ENCODE results near the gene PTF1A. TPM values are rescaled to one million over a fixed set of nuclear protein-coding genes. Genes with fewer than 3 reads are reported as not detected.

PTF1A gene
- polyA plus RNA-seq, 1 donor (not counting 4 experiments of a cell fraction or from before 2014, with no cell fraction given) = not detected

DNA sequence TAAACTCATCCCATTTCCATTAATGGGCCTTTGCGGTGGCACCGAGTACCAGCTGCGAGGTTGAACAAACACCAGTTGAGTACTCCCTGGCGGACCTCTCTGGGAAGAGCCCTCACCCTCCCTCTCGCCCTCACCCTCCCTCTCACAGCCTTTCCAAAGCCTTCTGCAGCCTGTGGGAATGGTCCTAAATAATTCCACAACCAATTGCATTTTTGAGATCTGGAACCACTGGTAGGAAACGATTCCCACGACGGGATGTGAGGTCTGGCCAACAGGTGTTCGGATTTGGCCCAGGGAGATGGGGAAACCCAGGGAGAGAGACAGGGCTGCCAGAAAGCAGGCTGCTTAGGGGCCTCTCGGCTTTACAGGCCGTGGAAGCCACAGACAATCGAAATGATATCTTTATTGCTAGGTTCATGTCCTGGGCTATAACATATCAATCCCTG lies 5.3 kb downstream of the PTF1A start:
- no peak overlapping the region for H2AFZ ChIP-seq (ENCODE audit: control insufficient read depth, low read length)
- H3K9me1 ChIP-seq (ENCODE audit: control insufficient read depth, extremely low read depth, insufficient read depth, low read length) = no peaks in the 10 kb centered on the region
- H3K27me3 ChIP-seq (ENCODE audit: control insufficient read depth, extremely low read depth, insufficient read depth, low read length) = peaks cover 93% of the 10 kb centered on the region
- no peak overlapping the region for H3K27ac ChIP-seq (ENCODE audit: control insufficient read depth, insufficient read depth, low read length)
- FAIRE-seq = no peak
- no peaks in the 10 kb centered on the region for H3K79me2 ChIP-seq (ENCODE audit: control insufficient read depth, insufficient read depth, low read length)
- no peaks in the 10 kb centered on the region for H3K9me3 ChIP-seq (ENCODE audit: control insufficient read depth, low read depth, low read length)
- H3K9ac ChIP-seq (ENCODE audit: control insufficient read depth, extremely low read depth, insufficient read depth, low read length) = no peak overlapping the region
- H4K20me1 ChIP-seq (ENCODE audit: control insufficient read depth, extremely low read depth, insufficient read depth, low read length) = no peaks in the 10 kb centered on the region
- dilution Hi-C loops (cut with MboI; ENCODE audit: extremely low pct_ligation_motif_present, low sequenced_read_pairs) = no loop called here
- no peaks in the 10 kb centered on the region for H3K4me1 ChIP-seq (ENCODE audit: control insufficient read depth, extremely low read depth, insufficient read depth, low read length)
- no peaks in the 10 kb centered on the region for H3K36me3 ChIP-seq (ENCODE audit: control insufficient read depth in 2 of 2, extremely low read depth in 1 of 2, insufficient read depth in 2 of 2, low read length in 2 of 2)
- DNase-seq (ENCODE audit: low read depth, low spot score) = no peak
- H3K4me2 ChIP-seq (ENCODE audit: control insufficient read depth, extremely low read depth, insufficient read depth, low read depth, low read length) = no peak overlapping the region
- TF ChIP-seq EZH2 (IDR thresholded peaks at IDR 0.05; ENCODE audit: low read length) = no peak
- TF ChIP-seq, protein P1, sequence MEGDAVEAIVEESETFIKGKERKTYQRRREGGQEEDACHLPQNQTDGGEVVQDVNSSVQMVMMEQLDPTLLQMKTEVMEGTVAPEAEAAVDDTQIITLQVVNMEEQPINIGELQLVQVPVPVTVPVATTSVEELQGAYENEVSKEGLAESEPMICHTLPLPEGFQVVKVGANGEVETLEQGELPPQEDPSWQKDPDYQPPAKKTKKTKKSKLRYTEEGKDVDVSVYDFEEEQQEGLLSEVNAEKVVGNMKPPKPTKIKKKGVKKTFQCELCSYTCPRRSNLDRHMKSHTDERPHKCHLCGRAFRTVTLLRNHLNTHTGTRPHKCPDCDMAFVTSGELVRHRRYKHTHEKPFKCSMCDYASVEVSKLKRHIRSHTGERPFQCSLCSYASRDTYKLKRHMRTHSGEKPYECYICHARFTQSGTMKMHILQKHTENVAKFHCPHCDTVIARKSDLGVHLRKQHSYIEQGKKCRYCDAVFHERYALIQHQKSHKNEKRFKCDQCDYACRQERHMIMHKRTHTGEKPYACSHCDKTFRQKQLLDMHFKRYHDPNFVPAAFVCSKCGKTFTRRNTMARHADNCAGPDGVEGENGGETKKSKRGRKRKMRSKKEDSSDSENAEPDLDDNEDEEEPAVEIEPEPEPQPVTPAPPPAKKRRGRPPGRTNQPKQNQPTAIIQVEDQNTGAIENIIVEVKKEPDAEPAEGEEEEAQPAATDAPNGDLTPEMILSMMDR (optimal IDR thresholded peaks at IDR 0.05 in 1 of 3, IDR thresholded peaks at IDR 0.05 in 1 of 3, conservative IDR thresholded peaks at IDR 0.05 in 1 of 3; ENCODE audit: extremely low read depth in 1 of 3, insufficient read depth in 2 of 3, low read length in 3 of 3) = no peak
- no peak overlapping the region for H3K4me3 ChIP-seq (ENCODE audit: control insufficient read depth in 2 of 3, extremely low read depth in 1 of 3, insufficient read depth in 2 of 3, low read depth in 1 of 3, low read length in 3 of 3)

DNA sequence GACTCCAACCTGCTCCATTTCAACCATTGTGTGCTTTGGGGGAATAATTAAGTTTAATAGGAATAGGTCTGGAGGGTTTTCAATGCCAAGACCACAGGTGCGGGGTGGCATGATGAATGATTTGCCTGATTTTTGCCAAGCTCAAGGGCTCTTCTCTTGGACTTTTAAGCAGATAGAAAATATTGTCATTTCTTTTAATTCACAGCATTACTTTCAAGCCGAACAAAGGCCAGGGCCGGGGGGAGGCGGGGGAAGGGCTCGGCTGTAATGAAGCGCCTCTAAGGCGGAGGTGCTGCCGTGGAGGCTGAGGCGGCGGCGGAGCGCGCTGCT lies 6.5 kb downstream of the PTF1A start:
- Histone ChIP-seq H3K27me3 (ENCODE audit: control insufficient read depth, extremely low read depth, insufficient read depth, low read length) (peaks cover 87% of the 10 kb centered on the region), H3K36me3 (ENCODE audit: control insufficient read depth in 2 of 2, extremely low read depth in 1 of 2, insufficient read depth in 2 of 2, low read length in 2 of 2) (no peaks in the 10 kb centered on the region), H3K9ac (ENCODE audit: control insufficient read depth, extremely low read depth, insufficient read depth, low read length) (no peak overlapping the region), H4K20me1 (ENCODE audit: control insufficient read depth, extremely low read depth, insufficient read depth, low read length) (no peaks in the 10 kb centered on the region), H2AFZ (ENCODE audit: control insufficient read depth, low read length) (no peak overlapping the region), H3K79me2 (ENCODE audit: control insufficient read depth, insufficient read depth, low read length) (no peaks in the 10 kb centered on the region), H3K4me3 (ENCODE audit: control insufficient read depth in 2 of 3, extremely low read depth in 1 of 3, insufficient read depth in 2 of 3, low read depth in 1 of 3, low read length in 3 of 3) (no peak overlapping the region), H3K9me3 (ENCODE audit: control insufficient read depth, low read depth, low read length) (no peaks in the 10 kb centered on the region), H3K4me1 (ENCODE audit: control insufficient read depth, extremely low read depth, insufficient read depth, low read length) (no peaks in the 10 kb centered on the region), H3K9me1 (ENCODE audit: control insufficient read depth, extremely low read depth, insufficient read depth, low read length) (no peaks in the 10 kb centered on the region), H3K4me2 (ENCODE audit: control insufficient read depth, extremely low read depth, insufficient read depth, low read depth, low read length) (no peak overlapping the region), H3K27ac (ENCODE audit: control insufficient read depth, insufficient read depth, low read length) (no peak overlapping the region)
- dilution Hi-C loops (cut with MboI; ENCODE audit: extremely low pct_ligation_motif_present, low sequenced_read_pairs) = no loop called here
- FAIRE-seq = no peak
- no peak for TF ChIP-seq EZH2 (IDR thresholded peaks at IDR 0.05; ENCODE audit: low read length)
- TF ChIP-seq, protein P1 (optimal IDR thresholded peaks at IDR 0.05 in 1 of 3, IDR thresholded peaks at IDR 0.05 in 1 of 3, conservative IDR thresholded peaks at IDR 0.05 in 1 of 3; ENCODE audit: extremely low read depth in 1 of 3, insufficient read depth in 2 of 3, low read length in 3 of 3) = no peak
- no peak for DNase-seq (ENCODE audit: low read depth, low spot score)

Measured in keratinocyte (primary cell).